ENCODE data around the gene C18orf63.
A peak's percentile ranks its signal among the peaks of the same experiment; 100 is the strongest.

C18orf63 gene

DNA sequence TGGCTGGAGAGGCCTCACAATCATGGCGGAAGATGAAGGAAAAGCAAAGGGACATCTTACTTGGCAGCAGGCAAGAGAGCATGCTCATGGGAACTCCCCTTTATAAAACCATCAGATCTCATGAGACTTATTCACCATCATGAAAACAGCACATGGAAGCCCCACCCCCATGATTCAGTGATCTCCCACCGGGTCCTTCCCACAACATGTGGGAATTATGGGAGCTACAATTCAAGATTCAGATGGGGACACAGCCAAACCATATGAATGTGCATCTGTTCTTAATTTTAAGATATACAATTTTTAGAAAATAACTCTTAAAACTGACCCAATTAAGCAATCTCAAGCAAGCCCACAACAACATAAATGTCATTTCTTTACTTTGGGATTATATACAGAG is 12.6 kb downstream of the C18orf63 start:
- TF ChIP-seq POLR2A (IDR thresholded peaks at IDR 0.05; ENCODE audit: low read length) (no peak), GATA1 (IDR thresholded peaks at IDR 0.05; ENCODE audit: low read depth, low read length) (no peak)

GRCh38 chr18:74329688-74330205 is 14.1 kb downstream of the C18orf63 start:
- peak; percentile 16 to 25 for DNase-seq
- TF ChIP-seq POLR2A (IDR thresholded peaks at IDR 0.05; ENCODE audit: low read length) (no peak), GATA1 (IDR thresholded peaks at IDR 0.05; ENCODE audit: low read depth, low read length) (no peak)

More for the DNA sequence above, 12.6 kb downstream of the C18orf63 start:
- no peak for DNase-seq

DNA sequence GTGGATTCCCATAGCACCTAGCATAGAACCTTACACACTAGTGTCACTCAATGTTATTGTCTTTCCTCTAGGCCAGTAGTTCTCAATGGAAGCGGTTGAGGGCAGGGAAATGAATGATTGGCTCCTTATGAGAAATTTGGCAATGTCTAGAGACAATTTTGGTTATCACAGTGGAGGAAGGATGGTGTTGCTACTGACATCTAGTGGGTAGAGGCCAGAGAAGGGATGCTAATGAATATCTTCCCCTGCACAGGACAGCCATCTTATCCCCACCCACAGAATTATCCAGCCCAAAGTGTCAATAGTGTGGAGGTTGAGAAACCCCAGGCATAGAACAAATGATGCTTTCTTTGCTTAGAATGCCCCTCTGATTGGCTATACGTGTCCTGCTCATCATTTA is 15.8 kb downstream of the C18orf63 start:
- no peak for TF ChIP-seq POLR2A (IDR thresholded peaks at IDR 0.05; ENCODE audit: low read length)
- no peak for TF ChIP-seq GATA1 (IDR thresholded peaks at IDR 0.05; ENCODE audit: low read depth, low read length)
- peak; percentile 67 to 78 for DNase-seq

- DNase-seq = no peak
These were observed 17.5 kb downstream of the C18orf63 start for GRCh38 chr18:74333091-74333490.

DNA sequence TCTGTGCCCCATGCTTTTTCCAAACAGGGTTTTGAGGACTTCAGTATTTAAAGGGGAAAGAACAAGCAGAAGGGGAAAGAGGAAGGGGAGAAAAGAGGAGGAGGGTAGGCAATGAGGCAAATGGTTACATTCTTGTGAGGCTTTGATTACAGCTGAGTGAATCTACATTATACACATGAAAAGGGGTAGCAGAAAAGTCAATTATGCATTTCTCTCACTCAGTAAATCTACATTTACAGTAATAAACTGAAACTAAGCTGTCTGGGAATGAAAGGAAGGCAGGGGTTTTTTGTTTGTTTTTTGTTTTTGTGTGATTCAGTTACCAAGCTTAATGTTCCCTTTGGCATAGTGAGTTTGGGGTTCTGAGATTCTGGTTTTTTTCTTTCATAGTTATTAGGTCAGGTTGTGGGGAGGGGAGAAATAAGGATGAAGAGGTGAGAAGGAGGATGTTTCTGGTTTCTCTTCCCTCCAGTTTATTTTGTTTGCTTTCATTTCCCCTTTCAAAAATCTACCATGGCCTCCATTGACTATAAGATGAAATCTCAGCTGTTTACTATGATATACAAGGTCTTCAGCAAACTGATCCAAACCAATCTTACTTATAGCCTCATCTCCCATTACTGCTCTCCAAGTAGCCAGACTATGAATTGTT is 18.7 kb downstream of the C18orf63 start:
- no peak for DNase-seq
- TF ChIP-seq POLR2A (IDR thresholded peaks at IDR 0.05; ENCODE audit: low read length) = no peak
- no peak for TF ChIP-seq GATA1 (IDR thresholded peaks at IDR 0.05; ENCODE audit: low read depth, low read length)

More at GRCh38 chr18:74333091-74333490, 17.5 kb downstream of the C18orf63 start:
- no peak for TF ChIP-seq POLR2A (IDR thresholded peaks at IDR 0.05; ENCODE audit: low read length)
- no peak for TF ChIP-seq GATA1 (IDR thresholded peaks at IDR 0.05; ENCODE audit: low read depth, low read length)

GRCh38 chr18:74336656-74337055 is 21.0 kb downstream of the C18orf63 start:
- TF ChIP-seq GATA1 (IDR thresholded peaks at IDR 0.05; ENCODE audit: low read depth, low read length) = no peak
- no peak for TF ChIP-seq POLR2A (IDR thresholded peaks at IDR 0.05; ENCODE audit: low read length)
- DNase-seq = peak in 1 of 2 experiments; percentile 25

- TF ChIP-seq GATA1 (IDR thresholded peaks at IDR 0.05; ENCODE audit: low read depth, low read length) = no peak
- no peak for TF ChIP-seq POLR2A (IDR thresholded peaks at IDR 0.05; ENCODE audit: low read length)
- peak; percentile 72 to 90 for DNase-seq
These were observed 21.7 kb downstream of the C18orf63 start for GRCh38 chr18:74337155-74337911.

GRCh38 chr18:74337912-74338309 is 22.3 kb downstream of the C18orf63 start:
- no peak for TF ChIP-seq POLR2A (IDR thresholded peaks at IDR 0.05; ENCODE audit: low read length)
- no peak for TF ChIP-seq GATA1 (IDR thresholded peaks at IDR 0.05; ENCODE audit: low read depth, low read length)
- DNase-seq = no peak

DNA sequence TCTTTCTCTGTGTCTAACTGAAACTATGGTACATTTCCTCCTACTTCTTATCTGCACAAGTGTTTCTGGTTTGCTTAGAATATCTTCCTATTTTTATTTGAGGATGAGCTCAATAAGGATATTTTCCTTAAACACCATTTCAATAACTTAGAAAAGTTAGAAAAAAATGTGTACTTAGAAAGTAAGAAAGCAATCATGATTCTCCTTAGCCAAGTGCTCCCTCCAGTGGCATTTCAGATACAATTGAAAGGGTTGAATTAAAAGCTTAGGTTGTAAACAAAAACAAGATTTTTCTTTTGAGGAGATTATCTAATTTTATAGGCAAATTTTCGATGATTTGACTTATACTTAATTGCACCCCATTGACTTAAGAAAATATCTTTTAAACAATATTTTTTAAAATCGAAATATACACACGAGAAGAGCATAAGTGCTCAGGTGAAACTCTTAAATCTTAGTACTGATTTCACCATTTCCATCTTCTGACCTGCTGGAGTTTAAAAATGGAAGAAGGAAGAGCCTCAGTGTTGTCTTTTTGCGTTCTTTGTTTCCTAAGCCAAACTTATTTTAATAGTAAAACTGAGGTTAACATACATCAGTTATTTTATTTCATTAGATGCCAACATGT is 26.9 kb downstream of the C18orf63 start:
- DNase-seq = peak; percentile 89 to 92
- TF ChIP-seq POLR2A (IDR thresholded peaks at IDR 0.05; ENCODE audit: low read length) = no peak
- TF ChIP-seq GATA1 (IDR thresholded peaks at IDR 0.05; ENCODE audit: low read depth, low read length) = no peak

GRCh38 chr18:74346206-74346605 is 30.6 kb downstream of the C18orf63 start:
- no peak for TF ChIP-seq POLR2A (IDR thresholded peaks at IDR 0.05; ENCODE audit: low read length)

GRCh38 chr18:74348581-74348980 is 32.9 kb downstream of the C18orf63 start:
- TF ChIP-seq GATA1 (IDR thresholded peaks at IDR 0.05; ENCODE audit: low read depth, low read length) (no peak), POLR2A (IDR thresholded peaks at IDR 0.05; ENCODE audit: low read length) (no peak)
- no peak for DNase-seq

More at GRCh38 chr18:74346206-74346605, 30.6 kb downstream of the C18orf63 start:
- no peak for DNase-seq

DNA sequence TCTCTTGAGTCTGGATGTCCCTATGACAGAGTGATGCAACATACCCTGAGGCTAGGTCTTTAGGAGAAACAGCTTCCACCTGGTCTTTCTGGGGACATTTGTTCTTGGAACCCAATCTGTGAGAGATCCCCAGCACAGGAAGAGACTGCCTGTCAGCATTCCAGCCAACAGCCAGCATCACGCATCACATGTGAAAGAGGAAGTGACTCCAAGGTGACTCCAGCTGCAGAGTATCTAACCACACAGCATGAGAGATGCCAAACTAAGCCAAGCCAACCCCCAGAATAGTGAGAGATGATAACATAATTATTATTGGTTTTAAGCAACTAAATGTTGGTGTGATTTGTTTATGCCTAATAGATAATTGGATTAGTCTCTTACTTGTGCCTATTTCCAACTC is 35.7 kb downstream of the C18orf63 start:
- TF ChIP-seq GATA1 (IDR thresholded peaks at IDR 0.05; ENCODE audit: low read depth, low read length) (no peak), POLR2A (IDR thresholded peaks at IDR 0.05; ENCODE audit: low read length) (no peak)
- no peak for DNase-seq

GRCh38 chr18:74353169-74353775 is 37.6 kb downstream of the C18orf63 start:
- peak; percentile 56 to 64 for DNase-seq
- TF ChIP-seq POLR2A (IDR thresholded peaks at IDR 0.05; ENCODE audit: low read length) (no peak), GATA1 (IDR thresholded peaks at IDR 0.05; ENCODE audit: low read depth, low read length) (no peak)

DNA sequence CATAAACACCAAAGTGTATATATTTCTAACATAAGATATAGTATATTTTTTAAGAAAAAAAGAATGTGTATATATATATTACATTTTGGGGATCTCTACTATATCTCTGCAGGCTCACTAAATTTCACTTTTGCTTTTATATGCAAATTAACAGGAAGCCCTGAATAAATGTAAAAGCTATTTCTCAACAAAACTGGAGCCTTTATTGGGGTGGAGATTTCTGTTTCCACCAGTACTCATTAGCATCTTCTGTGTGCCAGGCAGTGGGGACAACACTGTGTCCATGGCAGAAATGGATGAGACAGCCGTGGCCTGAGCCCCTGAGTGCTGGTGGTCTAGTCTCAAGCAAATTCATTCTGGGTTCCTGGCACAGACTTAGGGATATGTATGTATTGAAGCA is 41.3 kb downstream of the C18orf63 start:
- DNase-seq = no peak
- TF ChIP-seq GATA1 (IDR thresholded peaks at IDR 0.05; ENCODE audit: low read depth, low read length) (no peak), POLR2A (IDR thresholded peaks at IDR 0.05; ENCODE audit: low read length) (no peak)

Data from erythroblast (primary cell).